Measurements from ENCODE around the gene SOCS1. TPM values are rescaled to one million over a fixed set of nuclear protein-coding genes. Genes with fewer than 3 reads are reported as not detected.

The SOCS1 gene
- total and polyA plus RNA-seq, 2 donors (not counting 1 experiment from before 2014, with no cell fraction given) = 29.7 to 107 TPM

DNA sequence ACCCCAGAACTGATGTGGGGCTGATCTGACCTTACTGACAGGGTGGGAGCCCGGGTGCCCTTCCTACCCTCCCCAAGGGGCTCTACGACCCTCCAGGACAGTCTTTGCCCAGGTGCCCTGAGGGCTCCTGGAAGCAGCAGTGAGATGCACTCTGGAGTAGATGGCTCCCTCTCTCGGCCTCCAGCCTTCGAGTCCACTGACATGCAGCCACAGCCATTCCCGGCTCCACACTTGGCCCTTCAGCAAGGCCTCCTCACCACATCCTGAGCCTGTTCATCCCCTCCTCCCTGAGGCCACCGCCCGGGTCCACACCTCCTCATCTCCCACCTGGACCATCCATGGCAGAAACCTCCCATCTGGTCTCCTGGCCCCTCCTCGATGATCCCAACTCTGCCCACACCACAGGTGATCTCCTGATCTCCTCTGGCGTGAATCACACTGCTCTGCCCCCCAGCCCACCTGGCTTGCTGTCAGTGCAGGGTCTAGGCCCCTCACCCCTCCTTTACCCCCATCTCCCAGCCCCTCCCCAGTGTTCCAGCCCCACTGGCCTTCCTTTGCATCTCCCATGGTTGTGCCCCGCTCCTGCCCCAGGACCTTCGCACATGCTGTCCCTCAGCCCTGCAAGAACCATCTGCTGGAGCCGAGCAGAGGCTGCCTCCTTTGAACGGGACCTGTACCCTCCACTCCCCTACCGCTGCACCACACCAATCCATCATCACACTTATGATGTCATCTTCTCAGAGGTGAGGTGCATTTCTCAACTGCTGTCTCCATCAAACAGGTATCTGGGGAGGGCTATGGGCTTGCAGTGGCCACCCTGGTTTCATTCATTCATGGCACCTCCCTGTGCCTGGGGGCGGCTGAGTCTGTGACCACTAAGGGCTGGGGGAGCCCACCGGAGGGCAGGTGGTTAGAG, 44.7 kb downstream of the SOCS1 start:
- ChIA-PET CTCF (no interaction called here), POLR2A (no interaction called here)
- no peak overlapping the region for H3K9ac ChIP-seq (ENCODE audit: low read length)
- ATAC-seq (ENCODE audit: low read depth) (no peak), DNase-seq (no peak)
- peaks cover 0 to 27% (median 10%) of the 10 kb centered on the region in 3 donors for H3K9me3 ChIP-seq (ENCODE audit: control extremely low read depth in 1 of 3, control insufficient read depth in 2 of 3, insufficient read depth in 1 of 3, low read length in 2 of 3)
- no peak overlapping the region for H3K27ac ChIP-seq (ENCODE audit: low read length in 2 of 2)
- H3K4me3 ChIP-seq (ENCODE audit: control extremely low read depth in 1 of 5, extremely low read depth in 1 of 5, insufficient read depth in 1 of 5, low read depth in 2 of 5, low read length in 4 of 5) = no peak overlapping the region
- H3K4me1 Mint-ChIP-seq = peaks cover 13% of the 10 kb centered on the region
- no peaks in the 10 kb centered on the region for H4K20me1 ChIP-seq (ENCODE audit: control insufficient read depth, insufficient read depth, low read length, poor library complexity, severe bottlenecking)
- H3K27ac Mint-ChIP-seq = no peak overlapping the region
- H3K27me3 ChIP-seq (replicated peaks in 1 of 4; ENCODE audit: control extremely low read depth in 1 of 4, control insufficient read depth in 3 of 4, insufficient read depth in 4 of 4, low read length in 3 of 4) = peaks cover 0 to 14% (median 4%) of the 10 kb centered on the region in 4 experiments
- TF ChIP-seq CTCF (IDR thresholded peaks at IDR 0.05) (no peak), EZH2 (IDR thresholded peaks at IDR 0.05; ENCODE audit: borderline replicate concordance, insufficient read depth, low read depth, low read length, poor library complexity, severe bottlenecking) (no peak)
- H3K4me3 Mint-ChIP-seq = no peak overlapping the region
- no peak overlapping the region for H3K4me2 ChIP-seq (replicated peaks; ENCODE audit: low read depth, low read length, poor library complexity, severe bottlenecking)
- peaks cover 7% of the 10 kb centered on the region for H3K9me3 Mint-ChIP-seq (ENCODE audit: insufficient read depth)
- no peaks in the 10 kb centered on the region for H3K79me2 ChIP-seq (ENCODE audit: control insufficient read depth, insufficient read depth, low read length)
- H3K27me3 Mint-ChIP-seq = peaks cover 21% of the 10 kb centered on the region
- H2AFZ ChIP-seq (ENCODE audit: insufficient read depth, low read depth, low read length, poor library complexity, severe bottlenecking) = no peak overlapping the region
- no peaks in the 10 kb centered on the region for H3K36me3 ChIP-seq (replicated peaks in 1 of 2; ENCODE audit: control extremely low read depth in 1 of 2, control insufficient read depth in 1 of 2, extremely low read depth in 1 of 2, insufficient read depth in 2 of 2, low read length in 1 of 2)
- WGBS (ENCODE audit: insufficient coverage) = 78% methylated on average over 14 of the region's 16 CpGs
- H3K4me1 ChIP-seq (ENCODE audit: control insufficient read depth in 2 of 2, insufficient read depth in 2 of 2, low read length in 2 of 2) = peaks cover 4 to 13% of the 10 kb centered on the region in 2 donors
- intact Hi-C loops (cut with micrococcal nuclease) = no loop called here

DNA sequence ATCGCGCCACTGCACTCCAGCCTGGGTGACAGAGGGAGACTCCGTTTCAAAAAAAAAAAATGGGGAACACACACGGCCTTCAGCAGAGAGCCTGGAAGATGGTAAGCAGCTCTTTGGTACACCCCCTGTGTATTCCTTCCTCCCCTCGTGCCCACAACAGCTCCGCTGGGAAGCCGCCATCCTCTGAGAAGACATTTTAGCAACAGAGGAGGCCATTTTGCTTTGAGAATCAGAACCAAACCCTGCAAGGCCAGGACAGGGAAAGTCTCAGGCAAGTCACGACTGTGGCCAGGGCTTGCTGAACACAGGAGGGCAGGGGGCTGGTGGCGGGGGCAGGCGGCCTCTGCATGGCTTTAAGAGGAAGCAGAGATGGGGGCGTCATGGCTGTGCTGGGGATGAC, 45.7 kb downstream of the SOCS1 start:
- Histone ChIP-seq H3K4me2 (replicated peaks; ENCODE audit: low read depth, low read length, poor library complexity, severe bottlenecking) (no peak overlapping the region), H3K9me3 (ENCODE audit: control extremely low read depth in 1 of 3, control insufficient read depth in 2 of 3, insufficient read depth in 1 of 3, low read length in 2 of 3) (peaks cover 0 to 19% (median 6%) of the 10 kb centered on the region in 3 donors), H3K79me2 (ENCODE audit: control insufficient read depth, insufficient read depth, low read length) (no peaks in the 10 kb centered on the region), H3K27ac (ENCODE audit: low read length in 2 of 2) (no peak overlapping the region), H4K20me1 (ENCODE audit: control insufficient read depth, insufficient read depth, low read length, poor library complexity, severe bottlenecking) (no peaks in the 10 kb centered on the region), H3K36me3 (replicated peaks in 1 of 2; ENCODE audit: control extremely low read depth in 1 of 2, control insufficient read depth in 1 of 2, extremely low read depth in 1 of 2, insufficient read depth in 2 of 2, low read length in 1 of 2) (no peaks in the 10 kb centered on the region), H3K9ac (ENCODE audit: low read length) (no peak overlapping the region), H2AFZ (ENCODE audit: insufficient read depth, low read depth, low read length, poor library complexity, severe bottlenecking) (no peak overlapping the region), H3K4me3 (ENCODE audit: control extremely low read depth in 1 of 5, extremely low read depth in 1 of 5, insufficient read depth in 1 of 5, low read depth in 2 of 5, low read length in 4 of 5) (no peak overlapping the region), H3K4me1 (ENCODE audit: control insufficient read depth in 2 of 2, insufficient read depth in 2 of 2, low read length in 2 of 2) (peaks cover 7 to 19% of the 10 kb centered on the region in 2 donors), H3K27me3 (replicated peaks in 1 of 4; ENCODE audit: control extremely low read depth in 1 of 4, control insufficient read depth in 3 of 4, insufficient read depth in 4 of 4, low read length in 3 of 4) (peaks cover 0 to 14% (median 4%) of the 10 kb centered on the region in 4 experiments)
- DNase-seq (no peak), ATAC-seq (ENCODE audit: low read depth) (no peak)
- Mint-ChIP-seq H3K27me3 (peaks cover 21% of the 10 kb centered on the region), H3K4me3 (no peak overlapping the region), H3K4me1 (peaks cover 22% of the 10 kb centered on the region), H3K9me3 (ENCODE audit: insufficient read depth) (no peaks in the 10 kb centered on the region), H3K27ac (no peak overlapping the region)
- intact Hi-C loops (cut with micrococcal nuclease) = no loop called here
- TF ChIP-seq CTCF (IDR thresholded peaks at IDR 0.05) (no peak), EZH2 (IDR thresholded peaks at IDR 0.05; ENCODE audit: borderline replicate concordance, insufficient read depth, low read depth, low read length, poor library complexity, severe bottlenecking) (no peak)
- ChIA-PET CTCF (no interaction called here), POLR2A (no interaction called here)
- 87% methylated on average over 9 of the region's 11 CpGs for WGBS (ENCODE audit: insufficient coverage)

Data from B cell (primary cell).